HepG2 (cell line): Measurements from ENCODE around the gene CAPN12. TPM values are rescaled to one million over a fixed set of nuclear protein-coding genes. Genes with fewer than 3 reads are reported as not detected.
A peak's percentile ranks its signal among the peaks of the same experiment; 100 is the strongest.

Experiments
- CERS6 ChIP-seq: sonication (generic); formaldehyde crosslinking; IDR thresholded peaks from 2 replicates; pipeline ENCODE4 v1.5.0; 2020; ENCODE audit warnings: missing genetic modification reagents
- ELK4 ChIP-seq: sonication (generic); formaldehyde crosslinking; IDR thresholded peaks from 2 replicates; pipeline ENCODE4 v1.9.0; 2021; ENCODE audit warnings: missing genetic modification reagents, borderline replicate concordance
- FOSL1 ChIP-seq: sonication (generic); formaldehyde crosslinking; IDR thresholded peaks from 2 replicates; pipeline ENCODE4 v1.9.0; 2021; ENCODE audit warnings: missing genetic modification reagents, borderline replicate concordance
- HMG20B ChIP-seq: conservative IDR thresholded peaks from 2 replicates; pipeline ENCODE4 v1.6.1; 2016; ENCODE audit warnings: missing genetic modification reagents, missing compliant biosample characterization
- HMGXB4 ChIP-seq, 2 experiments: sonication (generic) in 1 of 2; formaldehyde crosslinking in 1 of 2; IDR thresholded peaks; 2 replicates each; pipeline versions ENCODE4 v1.4.0 to v1.6.1; 2018 to 2020; ENCODE audit warnings: missing genetic modification reagents in 2 of 2, borderline replicate concordance in 1 of 2, low read depth in 1 of 2, mild to moderate bottlenecking in 1 of 2, missing biosample characterization in 1 of 2
- KAT2B ChIP-seq: fragments of 150-350 bp; IDR thresholded peaks from 2 replicates; pipeline ENCODE4 v1.6.1; 2014; ENCODE audit warnings: low read depth, low read length, borderline replicate concordance
- LRRFIP1 ChIP-seq: sonication (generic); formaldehyde crosslinking; conservative IDR thresholded peaks from 2 replicates; pipeline ENCODE4 v1.4.0; 2020; ENCODE audit warnings: missing genetic modification reagents
- MED1 ChIP-seq: sonication (generic); formaldehyde crosslinking; IDR thresholded peaks from 2 replicates; pipeline ENCODE4 v1.4.0; 2020; ENCODE audit warnings: missing genetic modification reagents
- MZF1 ChIP-seq: sonication (generic); formaldehyde crosslinking; IDR thresholded peaks from 2 replicates; pipeline ENCODE4 v1.8.1; 2023; ENCODE audit warnings: mild to moderate bottlenecking, missing genetic modification reagents, borderline replicate concordance
- NCOA2 ChIP-seq: sonication (generic); formaldehyde crosslinking; IDR thresholded peaks from 2 replicates; pipeline ENCODE4 v1.8.0; 2022; ENCODE audit warnings: inconsistent platforms
- REXO4 ChIP-seq: sonication (generic); formaldehyde crosslinking; IDR thresholded peaks from 2 replicates; pipeline ENCODE4 v1.8.0; 2022; ENCODE audit warnings: missing genetic modification reagents, mild to moderate bottlenecking, borderline replicate concordance
- RFXANK ChIP-seq: IDR thresholded peaks from 2 replicates; pipeline ENCODE4 v1.6.1; 2016
- SYNCRIP ChIP-seq: fragments of 200-400 bp; formaldehyde crosslinking; IDR thresholded peaks from 2 replicates; pipeline ENCODE4 v1.6.1; 2018; ENCODE audit warnings: mild to moderate bottlenecking, low read depth, low read length; ENCODE audit not compliant: insufficient read depth
- THRA ChIP-seq: sonication (generic); formaldehyde crosslinking; IDR thresholded peaks from 2 replicates; pipeline ENCODE4 v1.4.0; 2020; ENCODE audit warnings: missing genetic modification reagents, borderline replicate concordance
- TIGD3 ChIP-seq: sonication (generic); formaldehyde crosslinking; IDR thresholded peaks from 2 replicates; pipeline ENCODE4 v1.5.1; 2020; ENCODE audit warnings: mild to moderate bottlenecking, missing genetic modification reagents, borderline replicate concordance
- TP53 ChIP-seq: sonication (generic); formaldehyde crosslinking; conservative IDR thresholded peaks from 2 replicates; pipeline ENCODE4 v1.4.0; 2020; ENCODE audit warnings: missing genetic modification reagents
- WIZ ChIP-seq: sonication (generic); formaldehyde crosslinking; IDR thresholded peaks from 2 replicates; pipeline ENCODE4 v1.5.1; 2020; ENCODE audit warnings: mild to moderate bottlenecking, missing genetic modification reagents
- ZNF224 ChIP-seq: sonication (generic); formaldehyde crosslinking; IDR thresholded peaks from 2 replicates; pipeline ENCODE4 v1.5.0; 2020; ENCODE audit warnings: mild to moderate bottlenecking, missing genetic modification reagents
- ZNF24 ChIP-seq: fragments of 450-650 bp; IDR thresholded peaks from 2 replicates; pipeline ENCODE4 v1.6.1; 2017; ENCODE audit warnings: antibody characterized with exemption, mild to moderate bottlenecking
- ZNF3 ChIP-seq: IDR thresholded peaks from 2 replicates; pipeline ENCODE4 v1.7.0; 2017; ENCODE audit warnings: inconsistent platforms
- polyA plus RNA-seq, 8 experiments: library from polyadenylated mRNA; depleted of rRNA in 3 of 8; stranded (reverse) in 7 of 8; unstranded in 1 of 8; fragments of >200 nt; fragmentation: Illumina TruSeq in 4 of 8; extraction: Trizol in 4 of 8; gene quantifications; 2 replicates each; pipeline versions ENCODE4 v1.2.1 to v1.2.3, GENCODE V29; 2011 to 2016; ENCODE audit warnings: low read depth in 4 of 8, missing spikeins in 1 of 8, mixed read lengths in 1 of 8; ENCODE audit not compliant: insufficient read depth in 1 of 8
- total RNA-seq, 5 experiments: library from RNA; depleted of rRNA; stranded (reverse); fragments of >200 nt; fragmentation: Illumina TruSeq; extraction: Trizol; gene quantifications; 2 replicates each; pipeline ENCODE4 v1.2.3, GENCODE V29; 2016; ENCODE audit warnings: low read depth in 1 of 5

Gene CAPN12
- total and polyA plus RNA-seq, 2 of the 13 experiments (the other 11 are each of a cell fraction or from before 2014, with no cell fraction given) = 1.6 to 13.6 TPM

GRCh38 chr19:38683393-38684077 is 60.7 kb downstream of the CAPN12 start (continued):
- TF ChIP-seq ZNF224 (CRISPR knock-in tag) (no peak), THRA (peak; percentile 55; the same call in 1 of the 2 replicates), TP53 (CRISPR knock-in tag) (no peak), NCOA2 (CRISPR knock-in tag) (peak; percentile 71; the same call in 1 of the 2 replicates), MZF1 (no peak), TIGD3 (CRISPR knock-in tag) (no peak), KAT2B (no peak), MED1 (CRISPR knock-in tag) (peak; percentile 78), REXO4 (CRISPR knock-in tag) (no peak), SYNCRIP (no peak), CERS6 (no peak), LRRFIP1 (CRISPR knock-in tag) (no peak), RFXANK (CRISPR knock-in tag) (no peak), HMG20B (CRISPR knock-in tag) (peak; percentile 65; the same call in 1 of the 2 replicates), ELK4 (no peak), HMGXB4 (CRISPR knock-in tag; IDR thresholded peaks at IDR 0.05; ENCODE audit: borderline replicate concordance in 1 of 2, low read depth in 1 of 2) (0 out of 4 replicates have a peak, but pooled peaks of 1 of the 2 experiments have one; percentile 21), ZNF24 (no peak), FOSL1 (CRISPR knock-in tag) (peak; percentile 82), ZNF3 (no peak), WIZ (CRISPR knock-in tag) (no peak)
